ENCODE data around the gene CCDC18. TPM values are rescaled to one million over a fixed set of nuclear protein-coding genes. Genes with fewer than 3 reads are reported as not detected.
"Not testable (repeated sequence)": the region's sequence is repeated elsewhere in the genome, so short reads cannot be mapped to it uniquely, and the experiment has no call there.

The CCDC18 gene
- total RNA-seq, 1 donor from 2014 or later = 7.2 TPM

DNA sequence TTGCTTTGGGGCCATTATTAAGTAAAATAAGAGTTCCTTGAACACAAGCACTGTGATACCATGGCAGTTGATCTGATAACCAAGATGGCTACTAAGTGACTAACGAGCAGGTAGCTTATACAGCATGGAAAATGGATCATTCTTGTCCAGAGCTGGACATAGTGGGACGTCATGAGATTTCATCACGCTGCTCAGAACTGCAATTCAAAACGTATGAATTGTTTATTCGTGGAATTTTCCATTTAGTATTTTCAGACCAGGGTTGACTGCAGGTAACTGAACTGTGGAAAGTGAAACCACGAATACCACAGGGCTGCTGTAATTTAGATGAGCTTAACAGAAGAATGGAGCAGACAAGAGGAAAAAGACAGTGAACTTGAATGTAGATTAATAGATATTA, 38.9 kb downstream of the CCDC18 start:
- ATAC-seq (no peak), DNase-seq (ENCODE audit: low spot score) (no peak)
- intact Hi-C loops (cut with DNase I) = no loop called here

DNA sequence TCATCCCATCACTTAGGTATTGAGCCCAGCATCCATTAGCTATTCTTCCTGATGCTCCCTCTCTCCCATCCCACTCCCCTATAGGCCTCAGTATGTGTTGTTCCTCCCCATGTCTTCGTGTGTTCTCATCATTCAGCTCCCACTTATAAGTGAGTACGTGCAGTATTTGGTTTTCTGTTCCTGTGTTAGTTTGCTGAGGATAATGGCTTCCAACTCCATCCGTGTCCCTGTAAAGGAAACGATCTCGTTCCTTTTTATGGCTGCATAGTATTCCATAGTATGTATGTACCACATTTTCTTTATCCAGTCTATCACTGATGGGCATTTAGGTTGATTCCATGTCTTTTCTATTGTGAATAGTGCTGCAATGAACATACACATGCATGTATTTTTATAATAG, 40.2 kb downstream of the CCDC18 start:
- intact Hi-C loops (cut with DNase I); DNase-seq (ENCODE audit: low spot score); ATAC-seq: not testable (repeated sequence)

DNA sequence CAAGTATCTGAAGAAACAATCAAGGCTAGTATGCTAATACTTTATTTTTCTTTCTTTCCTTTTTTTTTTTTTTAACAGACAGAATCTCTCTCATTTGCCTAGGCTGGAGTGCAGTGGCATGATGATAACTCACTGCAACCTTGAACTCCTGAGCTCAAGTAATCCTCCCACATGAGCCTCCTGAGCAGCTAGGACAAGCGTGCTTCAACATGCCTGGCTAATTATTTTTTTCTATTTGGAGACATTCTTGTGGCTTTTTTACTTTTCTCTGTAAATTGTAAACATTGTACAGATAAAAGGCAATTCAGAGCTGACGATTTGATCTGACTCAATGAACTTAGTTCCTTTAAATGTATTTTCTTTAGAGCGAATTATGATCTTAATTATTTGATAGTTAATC, 41.4 kb downstream of the CCDC18 start:
- DNase-seq (ENCODE audit: low spot score) (no peak), ATAC-seq (no peak)
- intact Hi-C loops (cut with DNase I) = no loop called here

DNA sequence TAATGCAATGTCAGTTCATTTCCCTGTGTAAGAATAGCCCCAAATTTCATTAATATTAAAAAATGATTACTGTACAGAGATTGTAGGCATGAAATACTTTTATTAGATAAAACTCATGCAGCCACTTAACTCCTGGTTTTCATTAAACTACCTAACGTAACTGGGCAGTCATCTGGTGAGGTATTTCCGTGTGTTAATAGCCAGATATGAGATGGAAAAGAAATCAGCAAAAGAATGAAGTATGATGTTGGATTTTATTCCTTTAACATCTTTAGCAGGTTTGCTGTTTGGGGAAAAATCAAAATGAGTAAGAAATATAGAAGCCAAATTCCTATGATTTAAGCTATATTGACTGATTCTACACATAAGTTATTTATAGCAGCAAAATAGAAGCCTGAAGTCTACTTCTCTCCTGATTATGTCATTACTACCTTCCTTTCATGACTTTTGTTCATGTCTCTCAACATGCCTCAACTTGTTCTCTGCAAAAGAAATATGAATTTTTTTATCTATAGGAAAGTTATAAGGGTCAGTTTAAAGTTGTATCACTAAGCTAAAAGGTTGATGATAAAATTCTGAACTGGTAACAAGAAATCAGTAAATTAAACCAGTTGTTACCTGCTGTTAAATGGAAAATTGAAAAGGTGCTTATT, 42.6 kb downstream of the CCDC18 start:
- intact Hi-C loops (cut with DNase I) = no loop called here
- ATAC-seq = no peak

DNA sequence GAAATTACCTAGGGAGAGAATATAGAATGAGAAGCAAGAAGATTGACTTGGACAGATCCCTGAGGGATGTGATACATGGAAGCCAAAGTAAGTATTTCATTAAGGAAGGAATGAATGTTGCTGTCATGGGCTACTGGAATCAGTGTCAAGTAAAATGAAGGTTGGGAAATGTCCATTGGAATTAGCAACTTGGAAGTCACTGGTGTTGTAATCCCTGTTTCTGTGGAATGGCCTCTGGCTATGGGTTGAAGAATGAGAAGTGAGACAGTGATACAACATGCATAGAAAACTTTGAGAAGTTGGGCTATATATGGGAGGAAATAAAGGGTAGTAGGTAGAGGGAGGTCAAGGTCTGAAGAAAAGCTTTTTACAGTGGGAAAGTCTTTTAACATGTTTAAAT, 54.7 kb downstream of the CCDC18 start:
- DNase-seq (ENCODE audit: low spot score) (no peak), ATAC-seq (no peak)
- intact Hi-C loops (cut with DNase I) = no loop called here

More for the DNA sequence above, 42.6 kb downstream of the CCDC18 start:
- no peak for DNase-seq (ENCODE audit: low spot score)

DNA sequence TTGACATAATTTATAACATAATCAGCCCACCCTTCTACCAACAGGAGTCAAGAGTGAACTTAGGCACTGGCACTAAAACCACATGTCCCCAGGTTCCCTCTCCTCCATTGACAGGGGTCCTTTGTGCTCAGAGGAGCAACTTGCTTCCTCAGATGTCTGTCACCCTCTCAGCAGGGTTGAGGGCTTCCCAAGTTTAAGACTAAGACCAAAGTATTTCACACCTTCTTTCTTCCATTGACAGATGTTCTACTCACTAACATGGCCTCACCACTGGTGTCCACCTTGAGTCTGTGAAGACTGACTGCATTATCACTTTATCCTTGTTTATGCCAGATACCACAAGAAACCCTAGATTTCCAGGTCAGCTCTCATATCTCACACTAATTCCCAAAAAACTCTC, 56.5 kb downstream of the CCDC18 start:
- no peak for DNase-seq (ENCODE audit: low spot score)
- intact Hi-C loops (cut with DNase I) = no loop called here
- ATAC-seq = no peak

DNA sequence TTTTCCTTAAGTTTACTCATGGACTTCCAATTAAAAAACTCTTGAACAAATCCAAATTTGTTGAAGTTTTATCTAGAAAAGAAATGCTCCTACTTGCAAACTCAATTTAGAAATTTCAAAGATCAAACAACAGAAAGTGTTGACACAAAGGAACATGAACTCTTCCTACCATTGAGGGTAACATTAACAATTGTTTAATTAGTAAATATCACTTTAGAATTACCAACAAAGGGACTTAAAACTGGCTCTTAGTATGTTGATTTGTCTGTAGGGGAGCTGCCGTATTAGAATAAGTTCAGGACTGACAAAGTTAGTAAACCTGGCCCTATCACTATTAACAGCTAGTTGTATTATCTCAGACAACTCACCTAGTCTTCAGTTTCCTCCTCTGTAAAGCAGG, 57.9 kb downstream of the CCDC18 start:
- no peak for DNase-seq (ENCODE audit: low spot score)

DNA sequence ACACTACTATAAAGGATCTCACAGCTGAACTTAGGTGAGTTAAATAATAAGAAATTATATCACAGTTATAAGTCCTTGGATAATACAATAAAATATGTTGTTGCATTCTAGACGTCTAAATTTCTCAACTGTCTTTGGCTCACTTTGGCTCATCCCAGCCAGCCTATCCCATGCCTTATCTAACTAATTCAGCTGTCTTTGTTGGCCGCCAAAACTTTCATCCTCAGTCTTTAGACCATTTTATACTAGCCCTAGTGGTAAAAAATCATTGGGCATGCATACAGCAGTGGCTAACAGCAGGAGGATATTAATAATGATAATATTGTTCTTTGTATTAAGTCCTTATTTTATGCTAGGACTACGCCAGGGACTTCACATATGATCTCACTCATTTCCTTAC, 59.3 kb downstream of the CCDC18 start:
- ATAC-seq (no peak), DNase-seq (ENCODE audit: low spot score) (no peak)
- intact Hi-C loops (cut with DNase I) = no loop called here

More for the DNA sequence above, 57.9 kb downstream of the CCDC18 start:
- intact Hi-C loops (cut with DNase I) = no loop called here
- no peak for ATAC-seq

DNA sequence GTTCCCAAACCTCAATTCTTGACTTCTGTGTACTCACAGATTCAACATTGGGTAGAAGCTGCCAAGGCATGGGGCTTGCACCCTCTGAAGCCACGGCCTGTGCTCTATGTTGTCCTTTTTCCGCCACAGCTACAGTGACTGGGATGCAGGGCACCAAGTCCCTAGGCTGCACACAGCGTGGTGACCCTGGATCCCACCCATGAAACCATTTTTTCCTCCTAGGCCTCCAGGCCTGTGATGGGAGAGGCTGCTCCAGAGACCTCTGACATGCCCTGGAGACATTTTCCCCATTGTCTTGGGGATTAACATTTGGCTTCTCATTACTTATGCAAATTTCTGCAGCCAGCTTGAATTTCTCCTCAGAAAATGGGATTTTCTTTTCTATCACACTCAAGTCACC, 62.7 kb downstream of the CCDC18 start:
- DNase-seq (ENCODE audit: low spot score); intact Hi-C loops (cut with DNase I); ATAC-seq: not testable (repeated sequence)

DNA sequence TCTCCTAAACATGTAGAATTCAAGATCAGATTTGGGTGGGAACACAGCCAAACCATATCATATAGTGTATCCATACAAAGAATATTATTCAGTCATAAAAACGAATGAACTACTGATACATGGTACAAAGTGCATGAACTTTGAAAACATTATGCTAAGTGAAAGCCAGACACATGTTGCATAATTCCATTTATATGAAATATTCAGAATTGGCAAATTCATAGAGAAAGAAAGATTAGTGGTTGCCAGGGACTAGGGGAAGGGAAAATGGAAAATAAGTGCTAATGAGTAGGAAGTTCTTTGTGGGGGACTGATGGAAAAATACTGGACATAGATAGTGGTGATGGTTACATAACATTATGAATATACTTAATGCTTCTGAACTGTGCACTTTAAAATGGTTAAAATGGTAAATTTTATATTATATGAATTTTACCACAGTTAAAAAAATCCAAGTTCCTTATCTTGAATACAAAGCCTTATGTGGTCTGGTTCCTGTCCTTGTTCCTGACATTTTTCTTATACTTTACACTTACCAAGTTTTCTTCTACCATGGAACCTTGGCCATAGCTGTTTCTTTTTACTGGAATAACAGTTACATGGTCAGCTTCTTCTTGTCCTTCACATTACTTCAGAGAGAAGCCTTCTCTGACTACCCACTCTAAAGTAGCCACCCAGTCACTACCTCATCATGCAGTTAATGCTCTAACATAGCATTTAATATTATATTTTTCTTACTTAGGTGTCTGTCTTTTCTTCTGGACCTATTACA, 64.0 kb downstream of the CCDC18 start:
- ATAC-seq = no peak
- no peak for DNase-seq (ENCODE audit: low spot score)
- intact Hi-C loops (cut with DNase I) = no loop called here

DNA sequence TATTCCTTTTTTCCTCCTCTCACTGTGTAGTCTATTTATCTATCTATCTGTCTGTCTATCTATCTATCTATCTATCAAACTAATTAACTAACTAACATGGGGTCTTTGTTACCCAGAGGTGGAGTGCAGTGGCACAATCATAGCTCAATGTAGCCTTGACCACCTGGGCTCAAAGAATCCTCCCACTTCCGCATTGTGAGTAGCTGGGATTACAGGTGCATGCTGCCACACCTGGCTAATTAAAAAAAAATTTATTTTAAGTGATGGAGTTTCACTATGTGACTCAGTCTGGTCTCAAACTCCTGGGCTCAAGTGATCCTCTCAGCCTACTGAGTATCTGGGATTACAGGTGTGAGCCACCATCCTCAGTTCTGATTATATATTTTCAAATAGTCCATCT, 71.4 kb downstream of the CCDC18 start:
- DNase-seq (ENCODE audit: low spot score) (no peak), ATAC-seq (no peak)
- intact Hi-C loops (cut with DNase I) = no loop called here

DNA sequence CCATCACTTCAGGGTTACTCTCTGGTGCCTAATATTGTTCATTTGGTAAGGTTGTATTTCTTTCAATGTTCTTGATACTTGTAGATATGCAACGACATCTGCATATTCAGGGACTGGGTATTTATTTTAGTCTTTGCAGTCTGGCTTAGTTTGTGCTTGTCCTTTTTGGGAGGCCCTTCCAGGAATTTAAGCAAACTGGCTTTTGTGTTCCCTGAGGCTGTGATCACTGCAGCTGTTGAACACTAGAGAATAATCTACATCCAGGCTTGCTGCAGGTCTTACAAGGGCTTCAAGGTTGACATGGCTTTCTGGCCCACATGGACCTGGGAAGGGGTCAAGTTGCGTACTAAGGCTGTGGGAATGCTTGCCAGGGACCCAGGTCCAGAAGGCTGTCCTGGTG, 72.1 kb downstream of the CCDC18 start:
- no peak for DNase-seq (ENCODE audit: low spot score)
- intact Hi-C loops (cut with DNase I) = no loop called here
- ATAC-seq = no peak

DNA sequence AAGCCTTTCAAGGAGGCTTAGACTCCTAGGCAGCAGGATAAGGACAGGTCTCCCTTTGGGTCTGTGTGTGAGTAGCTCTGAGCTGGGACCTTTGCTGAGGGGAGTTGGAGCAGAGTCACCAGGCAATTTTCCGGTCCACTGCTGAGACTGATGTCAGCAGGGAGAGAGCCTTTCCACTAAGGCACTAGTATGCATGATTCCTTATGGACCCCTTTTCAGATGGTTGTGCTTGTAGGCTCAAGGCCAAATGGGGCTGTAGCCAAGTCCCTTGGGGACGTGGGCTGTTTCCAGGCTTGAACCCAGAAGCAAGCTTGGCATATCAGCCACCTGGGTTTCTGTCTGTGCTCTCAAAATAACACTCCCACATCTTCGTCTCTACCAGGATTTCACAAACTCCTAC, 73.0 kb downstream of the CCDC18 start:
- intact Hi-C loops (cut with DNase I) = no loop called here

DNA sequence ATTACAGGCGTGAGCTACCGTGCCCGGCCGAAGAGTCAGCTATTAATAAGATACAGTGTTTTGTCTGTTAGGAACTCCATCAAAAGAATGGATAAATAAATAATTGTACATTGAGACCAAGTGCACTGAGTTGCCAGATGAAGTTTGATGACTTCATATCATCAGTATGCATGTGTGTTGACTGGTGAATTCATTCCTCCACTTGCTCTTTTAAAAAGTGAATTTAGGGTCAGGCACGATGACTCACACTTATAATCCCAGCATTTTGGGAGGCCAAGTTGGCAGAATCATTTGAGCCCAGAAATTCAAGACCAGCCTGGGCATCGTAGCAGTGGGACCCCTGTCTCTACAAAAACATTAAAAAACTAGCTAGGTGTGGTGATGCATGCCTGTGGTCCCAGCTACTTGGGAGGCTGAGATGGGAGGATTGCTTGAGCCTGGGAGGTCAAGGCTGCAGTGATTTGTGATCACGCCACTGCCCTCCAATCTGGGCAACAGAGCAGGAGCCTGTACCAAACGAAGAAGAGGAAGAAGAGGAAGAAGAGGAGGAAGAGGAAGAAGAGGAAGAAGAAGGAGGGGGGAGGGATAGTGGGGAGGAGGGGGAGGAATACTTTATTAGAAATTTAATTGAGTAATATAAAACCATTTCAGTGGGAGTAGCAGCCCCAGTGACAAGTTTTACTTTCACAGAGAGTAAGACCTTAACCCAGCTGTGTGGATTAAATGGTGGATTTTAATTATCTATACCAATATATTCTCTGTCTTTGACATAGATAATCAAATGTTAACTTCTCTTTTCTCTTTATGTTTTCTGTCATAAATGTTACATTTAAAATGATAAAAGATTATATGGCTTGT, 74.9 kb downstream of the CCDC18 start:
- intact Hi-C loops (cut with DNase I) = no loop called here
- DNase-seq (ENCODE audit: low spot score) (no peak), ATAC-seq (no peak)

More for the DNA sequence above, 73.0 kb downstream of the CCDC18 start:
- DNase-seq (ENCODE audit: low spot score) (no peak), ATAC-seq (no peak)

DNA sequence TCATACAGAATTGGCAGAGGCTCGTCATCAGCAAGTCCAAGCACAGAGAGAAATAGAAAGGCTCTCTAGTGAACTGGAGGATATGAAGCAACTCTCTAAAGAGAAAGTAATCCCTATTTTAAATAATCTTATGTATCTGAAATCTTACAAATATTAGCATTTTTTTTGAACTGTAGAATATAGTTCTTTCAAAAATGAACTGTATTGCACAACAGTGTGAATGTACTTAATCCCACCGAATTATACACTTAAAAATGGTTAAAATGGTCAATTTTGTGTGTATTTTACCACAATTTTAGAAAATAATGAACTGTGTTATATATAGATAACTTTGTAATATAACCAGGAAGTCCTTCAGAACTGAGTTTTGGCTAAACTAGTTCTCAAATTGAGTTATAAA, 75.9 kb downstream of the CCDC18 start:
- intact Hi-C loops (cut with DNase I) = no loop called here
- no peak for ATAC-seq
- no peak for DNase-seq (ENCODE audit: low spot score)

DNA sequence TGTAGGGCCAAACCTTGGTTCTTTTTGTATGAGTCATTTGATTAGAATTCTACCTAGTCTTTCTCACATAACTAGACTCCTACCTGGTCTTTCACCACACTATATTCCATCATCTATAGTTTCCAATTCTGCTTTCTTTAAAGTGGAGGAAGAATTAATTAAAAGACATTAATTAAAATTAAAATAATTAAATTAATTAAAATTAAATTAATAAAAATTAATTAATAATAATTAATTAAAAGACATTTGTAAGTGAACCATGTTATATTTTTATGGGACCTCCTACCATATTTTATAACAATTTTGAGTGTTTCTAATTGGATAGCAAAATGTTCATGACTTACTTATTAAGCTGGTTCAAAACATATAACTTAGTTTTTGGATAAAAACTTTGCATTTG, 77.4 kb downstream of the CCDC18 start:
- ATAC-seq (no peak), DNase-seq (ENCODE audit: low spot score) (no peak)
- intact Hi-C loops (cut with DNase I) = no loop called here

DNA sequence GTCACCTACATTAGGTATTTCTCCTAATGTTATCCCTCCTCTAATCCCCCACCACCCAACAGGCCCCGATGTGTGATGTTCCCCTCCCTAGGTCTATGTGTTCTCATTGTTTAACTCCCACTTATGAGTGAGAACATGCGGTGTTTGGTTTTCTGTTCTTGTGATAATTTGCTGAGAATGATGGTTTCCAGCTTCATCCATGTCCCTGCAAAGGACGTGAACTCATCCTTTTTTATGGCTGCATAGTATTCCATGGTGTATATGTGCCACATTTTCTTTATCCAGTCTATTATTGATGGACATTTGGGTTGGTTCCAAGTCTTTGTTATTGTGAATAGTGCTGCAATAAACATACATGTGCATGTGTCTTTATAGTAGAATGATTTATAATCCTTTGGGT, 80.2 kb downstream of the CCDC18 start:
- ATAC-seq = not testable (repeated sequence)

DNA sequence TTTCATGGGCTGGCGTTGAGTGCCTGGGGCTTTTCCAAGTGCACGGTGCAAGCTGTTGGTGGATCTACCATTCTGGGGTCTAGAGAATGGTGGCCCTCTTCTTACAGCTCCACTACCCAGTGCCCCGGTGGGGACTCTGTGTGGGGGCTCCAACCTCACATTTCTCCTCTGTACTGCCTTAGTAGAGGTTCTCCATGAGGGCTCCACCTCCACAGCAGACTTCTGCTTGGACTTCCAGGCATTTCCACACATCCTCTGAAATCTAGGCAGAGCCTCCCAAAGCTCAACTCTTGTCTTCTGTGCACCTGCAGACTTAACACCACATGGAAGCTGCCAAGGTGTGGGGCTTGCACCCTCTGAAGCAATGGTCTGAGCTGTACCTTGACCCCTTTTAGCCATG, 82.1 kb downstream of the CCDC18 start:
- no peak for DNase-seq (ENCODE audit: low spot score)
- ATAC-seq = no peak
- intact Hi-C loops (cut with DNase I) = no loop called here

More for the DNA sequence above, 80.2 kb downstream of the CCDC18 start:
- DNase-seq (ENCODE audit: low spot score); intact Hi-C loops (cut with DNase I): not testable (repeated sequence)

DNA sequence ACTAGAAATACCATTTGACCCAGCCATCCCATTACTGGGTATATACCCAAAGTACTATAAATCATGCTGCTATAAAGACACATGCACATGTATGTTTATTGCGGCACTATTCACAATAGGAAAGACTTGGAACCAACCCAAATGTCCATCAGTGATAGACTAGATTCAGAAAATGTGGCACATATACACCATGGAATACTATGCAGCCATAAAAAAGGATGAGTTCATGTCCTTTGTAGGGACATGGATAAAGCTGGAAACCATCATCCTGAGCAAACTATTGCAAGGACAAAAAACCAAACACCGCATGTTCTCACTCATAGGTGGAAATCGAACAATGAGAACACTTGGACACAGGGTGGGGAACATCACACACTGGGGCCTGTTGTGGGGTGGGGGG, 88.4 kb downstream of the CCDC18 start:
- ATAC-seq; intact Hi-C loops (cut with DNase I); DNase-seq (ENCODE audit: low spot score): not testable (repeated sequence)

DNA sequence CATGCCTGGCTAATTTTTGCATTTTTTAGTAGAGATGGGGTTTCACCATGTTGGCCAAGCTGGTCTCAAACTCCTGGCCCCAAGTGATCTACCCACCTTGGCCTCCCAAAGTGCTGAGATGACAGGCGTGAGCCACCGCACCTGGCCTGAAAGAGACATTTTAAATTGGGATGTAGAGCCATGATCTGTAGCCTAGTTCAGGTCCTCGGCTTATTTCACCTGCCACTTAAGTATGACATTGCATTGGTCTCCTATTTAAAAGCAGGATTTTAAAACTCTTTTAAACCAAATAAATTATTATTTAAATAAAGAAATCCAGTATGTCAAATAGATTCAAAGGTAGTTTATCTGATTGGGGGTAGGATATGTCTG, 94.7 kb downstream of the CCDC18 start:
- intact Hi-C loops (cut with DNase I); ATAC-seq; DNase-seq (ENCODE audit: low spot score): not testable (repeated sequence)

Data from sciatic nerve (tissue), 2 donors.